Caco-2 (cell line): Measurements from ENCODE around the gene ACAD8. TPM values are rescaled to one million over a fixed set of nuclear protein-coding genes. Genes with fewer than 3 reads are reported as not detected.

Experiments used
- BruUV-seq: library from RNA; stranded (reverse); fragments of 400-500 nt; replicated peaks from 2 replicates; lab custom pipeline; 2021; lab: Mats Ljungman, UMichigan
- CTCF ChIA-PET: fragments of 300-600 bp; sonication (Branson Sonifier 250); formaldehyde crosslinking; loops from one replicate; lab custom pipeline; 2022; ENCODE audit warnings: antibody characterized with exemption; lab: Charles Lee
- POLR2A ChIA-PET: fragments of 300-600 bp; sonication (Branson Sonifier 250); formaldehyde crosslinking; loops from one replicate; lab custom pipeline; 2022; ENCODE audit warnings: antibody characterized with exemption; lab: Charles Lee
- DNase-seq, 2 experiments: peaks; one replicate each; pipeline versions ENCODE4 v3.0.0 to v3.0.0-alpha.2; 2020 to 2022
- H3K27me3 ChIP-seq: replicated peaks from 2 replicates; pipeline ENCODE4 v1.6.0; 2011; ENCODE audit warnings: low read length; ENCODE audit not compliant: control insufficient read depth, insufficient read depth
- H3K36me3 ChIP-seq: 2 replicates; pipeline ENCODE4 v1.5.1; 2011; ENCODE audit warnings: low read length; ENCODE audit not compliant: control insufficient read depth, insufficient read depth
- H3K4me1 ChIP-seq: fragments of 250-450 bp; sonication (Bioruptor Pico); 2 replicates; pipeline ENCODE4 v1.5.1; 2020; ENCODE audit warnings: mild to moderate bottlenecking
- H3K4me3 ChIP-seq: 2 replicates; pipeline ENCODE4 v1.5.1; 2011; ENCODE audit warnings: low read depth, mild to moderate bottlenecking, control low read depth, low read length
- H3K9me3 ChIP-seq: fragments of 250-450 bp; sonication (Bioruptor Pico); 2 replicates; pipeline ENCODE4 v1.5.1; 2020; ENCODE audit warnings: mild to moderate bottlenecking, moderate library complexity
- H3K27ac Mint-ChIP-seq: one replicate; pipeline ENCODE4 v1.8.0; 2022; ENCODE audit warnings: mixed read lengths; ENCODE audit not compliant: unreplicated experiment
- H3K27me3 Mint-ChIP-seq: one replicate; pipeline ENCODE4 v1.8.0; 2022; ENCODE audit warnings: mixed read lengths; ENCODE audit not compliant: insufficient read depth, unreplicated experiment
- H3K36me3 Mint-ChIP-seq: one replicate; pipeline ENCODE4 v1.8.0; 2022; ENCODE audit warnings: mild to moderate bottlenecking, mixed read lengths; ENCODE audit not compliant: insufficient read depth, unreplicated experiment
- H3K4me1 Mint-ChIP-seq: one replicate; pipeline ENCODE4 v1.8.0; 2022; ENCODE audit warnings: low read depth, mixed read lengths; ENCODE audit not compliant: unreplicated experiment
- H3K4me3 Mint-ChIP-seq: one replicate; pipeline ENCODE4 v1.8.0; 2022; ENCODE audit warnings: mild to moderate bottlenecking, moderate library complexity, mixed read lengths; ENCODE audit not compliant: unreplicated experiment
- H3K9me3 Mint-ChIP-seq: one replicate; pipeline ENCODE4 v1.8.0; 2022; ENCODE audit warnings: mixed read lengths; ENCODE audit not compliant: unreplicated experiment
- intact Hi-C: fragments of 100-400 bp; cut with micrococcal nuclease; formaldehyde crosslinking; loops from one replicate; pipeline ENCODE4 v1.10.0; 2022; ENCODE audit not compliant: unreplicated experiment
- total RNA-seq: library from RNA; stranded (reverse); gene quantifications from 2 replicates; pipeline ENCODE4 v1.2.3, GENCODE V29; 2022
- TF ChIP-seq, protein P1 (sequence below), 2 experiments: fragments of 200-600 bp in 1 of 2; IDR thresholded peaks; 1 replicate in 1 of 2; 2 replicates in 1 of 2; pipeline versions ENCODE4 v1.5.1 to v1.8.0; 2011 to 2022; ENCODE audit warnings: antibody characterized with exemption in 1 of 2, control low read depth in 1 of 2, inconsistent platforms in 1 of 2, low read depth in 1 of 2, low read length in 1 of 2, mild to moderate bottlenecking in 1 of 2, moderate library complexity in 1 of 2; ENCODE audit not compliant: insufficient read depth in 1 of 2, severe bottlenecking in 1 of 2, unreplicated experiment in 1 of 2

ACAD8 gene
- total RNA-seq, 1 experiment from 2014 or later: 52.0 TPM

DNA sequence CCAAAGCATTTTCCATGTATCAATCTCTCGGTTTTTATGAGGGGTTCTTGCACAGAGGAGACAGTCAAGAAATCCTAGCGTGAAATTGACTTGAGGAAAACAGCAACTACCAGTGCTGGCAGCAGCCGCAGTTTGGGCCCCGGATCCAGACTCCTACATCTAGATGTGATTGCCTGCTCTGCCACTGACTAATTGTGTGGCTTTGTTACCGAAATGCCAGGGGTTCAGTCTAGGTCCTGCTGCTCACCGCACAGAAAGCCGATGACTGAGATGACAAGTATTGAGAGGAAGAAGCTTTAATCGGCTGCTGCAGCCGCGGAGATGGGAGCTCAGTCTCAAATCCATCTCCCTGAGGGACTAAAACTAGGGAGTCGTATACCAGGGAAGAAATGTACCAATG, 14.6 kb downstream of the ACAD8 start:
- Histone ChIP-seq H3K4me1 (peaks cover 6% of the 10 kb centered on the region; the same call in 1 of the 2 replicates), H3K4me3 (no peak overlapping the region), H3K27me3 (no peaks in the 10 kb centered on the region), H3K36me3 (no peaks in the 10 kb centered on the region), H3K9me3 (no peaks in the 10 kb centered on the region)
- POLR2A ChIA-PET: no interaction called here
- BruUV-seq: no TSS peak
- DNase-seq: peak in 1 of 2 experiments; percentile 19
- no peaks in the 10 kb centered on the region for H3K36me3 Mint-ChIP-seq
- CTCF ChIA-PET: no interaction called here
- intact Hi-C loops: loop anchor here (10.0 kb wide), 1 partner anchor 597 kb away; no protein-coding TSS in a partner anchor
- no peaks in the 10 kb centered on the region for H3K9me3 Mint-ChIP-seq
- peaks cover 5% of the 10 kb centered on the region for H3K27me3 Mint-ChIP-seq
- no peaks in the 10 kb centered on the region for H3K4me1 Mint-ChIP-seq
- no peak overlapping the region for H3K27ac Mint-ChIP-seq
- H3K4me3 Mint-ChIP-seq: no peak overlapping the region
- TF ChIP-seq, protein P1, sequence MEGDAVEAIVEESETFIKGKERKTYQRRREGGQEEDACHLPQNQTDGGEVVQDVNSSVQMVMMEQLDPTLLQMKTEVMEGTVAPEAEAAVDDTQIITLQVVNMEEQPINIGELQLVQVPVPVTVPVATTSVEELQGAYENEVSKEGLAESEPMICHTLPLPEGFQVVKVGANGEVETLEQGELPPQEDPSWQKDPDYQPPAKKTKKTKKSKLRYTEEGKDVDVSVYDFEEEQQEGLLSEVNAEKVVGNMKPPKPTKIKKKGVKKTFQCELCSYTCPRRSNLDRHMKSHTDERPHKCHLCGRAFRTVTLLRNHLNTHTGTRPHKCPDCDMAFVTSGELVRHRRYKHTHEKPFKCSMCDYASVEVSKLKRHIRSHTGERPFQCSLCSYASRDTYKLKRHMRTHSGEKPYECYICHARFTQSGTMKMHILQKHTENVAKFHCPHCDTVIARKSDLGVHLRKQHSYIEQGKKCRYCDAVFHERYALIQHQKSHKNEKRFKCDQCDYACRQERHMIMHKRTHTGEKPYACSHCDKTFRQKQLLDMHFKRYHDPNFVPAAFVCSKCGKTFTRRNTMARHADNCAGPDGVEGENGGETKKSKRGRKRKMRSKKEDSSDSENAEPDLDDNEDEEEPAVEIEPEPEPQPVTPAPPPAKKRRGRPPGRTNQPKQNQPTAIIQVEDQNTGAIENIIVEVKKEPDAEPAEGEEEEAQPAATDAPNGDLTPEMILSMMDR (IDR thresholded peaks at IDR 0.05; ENCODE audit: insufficient read depth in 1 of 2, low read depth in 1 of 2, low read length in 1 of 2, severe bottlenecking in 1 of 2, unreplicated experiment in 1 of 2): no peak

DNA sequence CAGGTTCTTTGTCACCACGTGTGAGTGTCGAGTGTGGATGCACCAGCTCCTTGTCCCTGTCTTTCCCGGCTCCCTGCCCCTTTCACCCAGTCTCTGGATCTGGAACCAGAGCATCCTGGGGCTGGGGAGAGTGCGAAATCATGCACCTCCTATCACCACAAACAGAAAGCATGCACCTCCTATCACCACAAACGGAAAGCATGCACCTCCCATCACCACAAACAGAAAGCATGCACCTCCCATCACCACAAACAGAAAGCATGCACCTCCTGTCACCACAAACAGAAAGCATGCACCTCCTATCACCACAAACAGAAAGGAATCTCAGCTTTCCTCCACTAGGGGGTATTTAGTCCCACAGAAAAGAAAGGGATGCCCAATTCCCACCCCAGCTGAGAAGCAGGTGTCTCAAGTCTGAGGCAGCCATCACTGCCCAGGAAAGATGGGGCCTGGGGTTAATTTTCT, 16.9 kb downstream of the ACAD8 start:
- Mint-ChIP-seq H3K4me3 (no peak overlapping the region), H3K36me3 (no peaks in the 10 kb centered on the region), H3K27ac (no peak overlapping the region), H3K9me3 (no peaks in the 10 kb centered on the region), H3K27me3 (peaks cover 8% of the 10 kb centered on the region), H3K4me1 (peaks cover 4% of the 10 kb centered on the region)
- Histone ChIP-seq H3K9me3 (no peaks in the 10 kb centered on the region), H3K4me1 (peaks cover 6% of the 10 kb centered on the region; the same call in 1 of the 2 replicates), H3K27me3 (no peaks in the 10 kb centered on the region; the same call in 1 of the 2 replicates), H3K36me3 (no peaks in the 10 kb centered on the region), H3K4me3 (no peak overlapping the region)
- CTCF ChIA-PET: interaction anchor here (0.9 to 1.1 kb wide), 2 partner anchors 8 to 110 kb away, joined by 4 to 10 read pairs; no protein-coding TSS in a partner anchor
- POLR2A ChIA-PET: no interaction called here
- no TSS peak for BruUV-seq
- TF ChIP-seq, protein P1 (IDR thresholded peaks at IDR 0.05; ENCODE audit: insufficient read depth in 1 of 2, low read depth in 1 of 2, low read length in 1 of 2, severe bottlenecking in 1 of 2, unreplicated experiment in 1 of 2): peak; percentile 37 to 63
- DNase-seq: peak in 1 of 2 experiments; percentile 62
- intact Hi-C loops: loop anchor here (2.0 to 10.0 kb wide), 2 partner anchors 111 to 305 kb away; no protein-coding TSS in a partner anchor

- Histone ChIP-seq H3K4me1 (peaks cover 10% of the 10 kb centered on the region), H3K4me3 (no peak overlapping the region), H3K27me3 (peaks cover 5% of the 10 kb centered on the region), H3K36me3 (no peaks in the 10 kb centered on the region), H3K9me3 (no peaks in the 10 kb centered on the region)
- no peak overlapping the region for H3K4me3 Mint-ChIP-seq
- ChIA-PET CTCF (interaction anchor here (0.6 to 2.0 kb wide), 3 partner anchors 10 to 804 kb away, joined by 3 to 6 read pairs (median 3); no protein-coding TSS in a partner anchor), POLR2A (interaction anchor here (0.7 kb wide), 1 partner anchor 48 kb away, joined by 3 read pairs; the partner anchor contains the start of gene NCAPD3)
- no peak overlapping the region for H3K27ac Mint-ChIP-seq
- no peak for DNase-seq
- H3K36me3 Mint-ChIP-seq: no peaks in the 10 kb centered on the region
- TF ChIP-seq, protein P1 (IDR thresholded peaks at IDR 0.05; ENCODE audit: insufficient read depth in 1 of 2, low read depth in 1 of 2, low read length in 1 of 2, severe bottlenecking in 1 of 2, unreplicated experiment in 1 of 2): no peak
- peaks cover 10% of the 10 kb centered on the region for H3K4me1 Mint-ChIP-seq
- peaks cover 14% of the 10 kb centered on the region for H3K27me3 Mint-ChIP-seq
- no TSS peak for BruUV-seq
- intact Hi-C loops: loop anchor here (2.0 to 10.0 kb wide), 3 partner anchors 59 to 303 kb away; partner anchors contain the start of gene GLB1L2
- no peaks in the 10 kb centered on the region for H3K9me3 Mint-ChIP-seq
These were observed 18.6 kb downstream of the ACAD8 start for GRCh38 chr11:134271978-134272377.
